ENCODE results near the gene SHROOM2.

SHROOM2 gene

DNA sequence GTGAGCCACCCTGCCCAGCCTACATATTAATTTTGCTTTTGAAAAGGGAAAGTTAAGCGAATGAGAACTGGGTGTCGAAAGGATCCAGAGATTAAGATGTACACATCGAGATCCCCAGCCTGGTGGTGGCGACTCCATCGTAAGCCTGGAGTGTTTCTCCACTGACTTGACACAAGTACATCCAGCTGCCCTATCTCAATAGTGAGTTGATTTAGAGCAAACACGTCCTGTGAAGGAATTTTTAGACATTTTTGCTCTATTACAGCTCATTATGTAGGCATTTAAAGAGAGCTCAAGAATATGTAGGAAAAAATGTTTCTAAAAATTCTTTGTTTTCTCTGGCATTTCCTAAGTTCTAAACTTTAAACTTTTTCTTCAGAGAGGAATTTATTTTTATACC lies 169.3 kb downstream of the SHROOM2 start:
- DNase-seq = no peak

DNA sequence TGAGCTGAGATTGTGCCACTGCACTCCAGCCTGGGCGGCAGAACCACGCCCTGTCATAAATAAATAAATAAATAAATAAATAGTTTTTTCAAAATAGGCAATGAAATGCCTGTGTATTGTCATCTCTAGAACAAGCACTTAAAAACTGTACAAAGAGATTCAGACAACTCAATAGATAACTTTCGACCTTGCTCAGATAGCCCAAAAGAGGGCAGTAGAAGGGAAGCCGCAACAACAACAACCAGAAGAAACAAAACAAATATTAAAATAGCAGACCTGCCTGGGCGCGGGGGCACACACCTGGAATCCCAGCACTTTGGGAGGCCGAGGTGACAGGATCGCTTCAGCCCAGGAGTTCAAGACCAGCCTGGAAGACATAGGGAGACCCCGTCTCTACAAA lies 171.5 kb downstream of the SHROOM2 start:
- DNase-seq = no peak

DNA sequence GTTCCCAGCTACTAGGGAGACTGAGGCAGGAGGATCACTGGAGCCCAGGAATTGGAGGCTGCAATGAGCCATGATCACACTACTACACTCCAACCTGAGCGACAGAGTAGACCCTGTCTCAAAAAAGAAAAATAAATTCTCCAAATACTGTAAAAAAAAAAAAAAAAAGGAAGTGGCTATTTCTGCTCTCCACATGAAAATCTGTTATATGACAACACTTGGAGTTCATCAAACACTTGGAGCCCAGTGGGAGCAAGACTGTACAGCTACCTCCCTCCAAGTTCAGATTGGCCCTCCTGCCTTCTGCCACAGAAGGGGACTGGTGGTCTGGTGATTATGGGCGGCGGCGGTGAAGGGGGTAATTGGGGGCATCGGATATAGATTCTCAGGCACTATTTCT lies 172.0 kb downstream of the SHROOM2 start:
- no peak for DNase-seq

DNA sequence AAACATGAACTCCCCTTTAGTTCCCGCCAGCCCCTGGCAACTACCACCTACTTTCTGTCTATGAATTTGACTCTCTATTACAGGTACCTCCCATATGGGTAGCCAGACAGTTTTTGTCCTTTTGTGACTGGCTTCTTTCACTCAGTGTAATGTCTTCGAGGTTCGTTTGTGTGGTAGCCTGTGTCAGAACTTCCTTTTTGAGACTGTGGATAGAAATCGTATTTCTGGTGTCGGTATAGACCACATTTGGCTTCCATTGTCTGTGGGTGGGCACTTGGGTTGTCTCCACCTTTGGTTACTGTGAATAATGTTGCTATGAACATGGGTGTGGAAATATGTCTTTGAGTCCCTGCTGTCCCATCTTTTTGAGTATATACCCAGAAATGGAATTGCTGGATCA lies 175.5 kb downstream of the SHROOM2 start:
- DNase-seq = no peak

DNA sequence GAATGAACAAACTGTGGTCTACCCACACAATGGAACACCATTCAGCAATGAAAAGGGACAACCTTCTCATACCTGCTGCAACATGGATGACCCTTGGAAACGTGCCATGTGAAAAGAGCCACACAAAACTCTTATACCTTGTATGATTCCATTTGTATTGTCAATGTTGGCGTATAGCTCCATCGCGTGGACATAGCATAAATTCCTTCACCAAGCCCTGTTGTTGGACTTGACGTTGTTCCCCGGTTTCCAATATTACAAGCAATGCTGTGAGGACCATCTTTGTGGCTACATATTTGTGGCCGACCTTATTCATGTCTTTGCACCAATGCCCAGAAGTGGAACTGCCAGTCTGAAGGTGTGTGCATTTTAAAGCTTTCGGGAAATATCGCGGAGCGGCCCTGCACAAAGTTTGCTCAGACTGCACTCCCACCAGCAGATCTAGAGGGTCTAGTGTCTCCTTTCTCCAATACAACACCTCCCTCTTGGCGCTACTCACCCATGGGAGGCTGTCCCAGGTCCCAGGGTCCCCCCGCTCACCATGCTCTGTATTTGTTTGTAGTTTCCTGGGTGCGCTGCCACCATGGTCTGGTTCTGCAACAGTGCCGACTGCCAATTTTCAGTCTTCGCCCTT lies 180.7 kb downstream of the SHROOM2 start, which contains the start of gene CLDN34:
Gene CLDN34 (plus strand): TSS at position 584 of the 634 bp plus-strand sequence. CDS start 0 bp downstream, at position 584.
- no peak for DNase-seq

DNA sequence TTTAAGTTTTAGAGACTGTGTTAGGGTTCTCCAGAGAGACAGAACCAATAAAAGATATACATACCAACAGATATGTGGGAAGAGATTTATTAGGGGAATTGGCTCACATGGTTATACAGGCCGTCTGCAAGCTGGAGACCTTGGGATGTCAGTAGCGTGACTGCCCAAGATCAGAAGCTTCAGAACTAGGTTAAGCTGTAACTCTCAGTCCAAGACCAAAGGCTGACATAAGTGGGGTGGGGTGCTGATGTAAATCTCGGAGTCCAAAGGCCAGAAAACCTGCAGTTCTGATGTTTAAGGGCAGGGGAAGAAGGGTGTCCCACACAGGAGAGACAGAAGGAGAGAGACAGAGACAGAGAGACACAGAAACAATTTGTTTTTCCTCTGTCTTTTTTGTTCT lies 191.4 kb downstream of the SHROOM2 start:
- no peak for DNase-seq

DNA sequence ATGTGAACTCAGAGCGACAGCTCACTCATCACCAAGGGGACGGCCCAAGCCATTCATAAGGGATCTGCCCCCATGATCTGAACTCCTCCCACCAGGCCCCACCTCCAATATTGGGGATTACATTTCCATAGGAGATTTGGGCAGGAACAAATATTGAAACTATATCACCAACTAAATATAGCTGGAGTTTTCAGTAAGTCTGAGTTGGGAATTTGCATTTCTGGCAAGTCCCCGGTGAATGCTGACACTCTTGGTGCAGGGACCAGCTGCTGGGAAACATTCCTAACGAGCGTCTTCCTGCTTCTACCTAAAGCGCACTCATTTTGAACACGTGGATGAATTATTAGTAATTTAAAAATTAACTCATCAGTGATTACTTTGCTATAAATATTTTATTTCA lies 194.2 kb downstream of the SHROOM2 start:
- DNase-seq = no peak

DNA sequence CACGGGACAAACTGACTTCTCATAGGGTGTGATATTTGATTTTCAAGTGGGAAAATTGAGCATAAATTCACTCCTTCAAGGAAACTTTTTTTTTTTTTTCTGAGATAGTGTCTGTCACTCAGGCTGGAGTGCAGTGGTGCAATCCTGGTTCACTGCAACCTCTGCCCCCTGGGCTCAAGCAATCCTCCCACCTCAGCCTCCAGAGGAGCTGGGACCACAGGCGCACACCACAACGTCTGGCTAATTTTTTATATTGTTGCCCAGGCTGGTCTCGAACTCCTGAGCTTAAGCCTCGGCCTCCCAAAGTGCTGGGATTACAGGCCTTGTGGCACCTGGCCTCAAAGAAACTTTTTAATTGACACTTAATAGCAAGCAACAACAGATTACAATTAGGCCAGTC lies 194.7 kb downstream of the SHROOM2 start:
- no peak for DNase-seq

DNA sequence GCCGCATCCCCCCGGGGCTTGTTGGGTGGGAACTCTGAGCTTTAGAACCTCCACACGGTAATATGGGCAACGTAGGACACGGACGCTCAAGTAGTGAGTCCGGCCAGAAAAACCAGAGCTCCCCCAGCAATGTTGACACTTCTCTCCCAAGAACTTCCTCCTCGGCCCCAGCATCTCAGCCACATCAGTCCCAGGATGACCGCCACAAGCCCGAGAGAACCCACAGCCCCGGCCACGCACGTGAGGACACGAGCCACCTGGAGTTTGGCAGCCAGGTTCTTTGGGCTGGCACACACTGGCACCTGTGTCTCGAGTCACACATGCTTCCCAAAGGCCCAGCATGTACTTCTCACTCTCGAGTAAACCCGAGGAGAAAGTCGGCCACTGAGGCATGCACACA lies 197.2 kb downstream of the SHROOM2 start:
- DNase-seq = no peak

DNA sequence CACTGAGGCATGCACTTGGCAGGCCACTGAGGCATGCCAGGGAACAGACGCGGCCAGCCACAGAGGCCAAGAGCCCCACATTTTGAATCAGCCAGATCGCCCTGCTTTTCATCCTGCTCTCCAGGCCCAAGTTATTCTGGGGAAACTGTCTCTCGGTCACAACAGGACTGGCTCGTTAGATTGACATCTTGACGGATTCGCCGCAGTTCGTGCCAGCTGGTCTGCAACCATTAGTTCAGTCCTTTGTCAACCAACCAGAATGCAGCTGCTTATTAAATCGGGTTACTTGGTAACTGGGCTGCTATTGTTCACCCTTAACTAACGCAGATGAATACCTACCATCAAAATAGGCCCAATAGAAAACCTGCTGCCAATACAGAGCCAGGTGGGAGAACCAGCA lies 197.6 kb downstream of the SHROOM2 start:
- no peak for DNase-seq

DNA sequence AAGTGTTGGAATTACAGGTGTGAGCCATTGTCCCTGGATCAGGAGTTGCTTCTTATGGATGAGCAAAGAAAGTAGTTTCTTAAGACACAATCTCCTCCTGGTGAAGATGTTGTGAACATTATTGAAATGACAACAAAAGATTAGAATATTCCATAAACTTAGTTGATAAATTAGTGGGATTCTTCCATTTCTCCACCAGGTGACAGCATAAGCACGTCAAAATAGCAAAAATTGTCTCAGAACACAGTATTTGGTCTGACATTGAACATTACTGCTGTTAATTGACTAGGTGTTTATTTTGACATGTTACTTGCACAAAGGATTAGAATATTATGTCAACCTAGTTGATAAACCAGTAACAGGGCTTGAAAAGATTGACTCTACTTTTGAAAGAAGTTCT lies 202.5 kb downstream of the SHROOM2 start:
- DNase-seq = no peak

DNA sequence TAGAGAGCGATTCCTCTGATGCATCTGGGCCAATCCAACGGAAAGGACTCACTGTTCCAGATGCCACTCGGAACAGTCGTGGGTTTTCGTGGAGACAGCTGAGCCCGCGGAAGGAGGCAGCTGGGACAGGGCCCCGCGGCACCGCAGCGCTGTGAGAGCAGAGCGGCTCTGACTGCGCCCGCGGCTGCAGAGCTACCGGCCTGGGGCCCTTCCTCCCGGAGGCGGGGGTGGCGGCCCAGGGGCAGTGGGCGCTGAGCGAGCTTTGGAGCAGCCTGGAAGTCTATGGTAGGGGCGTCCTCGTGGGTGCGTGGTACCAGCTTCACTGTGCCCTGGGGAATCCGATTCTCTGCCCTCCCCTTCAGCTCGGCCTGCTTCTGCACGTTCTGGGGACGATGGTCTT lies 205.8 kb downstream of the SHROOM2 start:
- DNase-seq = no peak

DNA sequence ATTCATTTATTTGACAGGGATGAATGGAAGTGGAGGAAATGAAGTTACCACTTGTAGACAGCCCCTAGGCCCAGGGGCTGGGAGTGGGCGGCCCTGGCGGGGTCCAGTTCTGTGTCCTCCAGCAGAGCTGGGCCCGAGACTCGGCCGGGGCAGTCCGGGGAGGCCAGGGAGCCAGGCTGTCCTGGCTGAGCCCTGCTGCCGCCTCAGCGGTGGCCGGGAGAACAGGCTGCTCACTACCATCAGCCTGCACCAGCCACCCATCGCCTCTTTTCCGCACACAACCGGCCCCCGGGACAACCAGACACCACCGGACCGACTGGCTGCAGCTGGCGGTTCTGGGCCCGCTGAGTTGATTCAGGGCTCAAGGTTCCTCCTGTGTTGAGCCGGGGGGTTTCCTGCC lies 206.5 kb downstream of the SHROOM2 start:
- DNase-seq = no peak

DNA sequence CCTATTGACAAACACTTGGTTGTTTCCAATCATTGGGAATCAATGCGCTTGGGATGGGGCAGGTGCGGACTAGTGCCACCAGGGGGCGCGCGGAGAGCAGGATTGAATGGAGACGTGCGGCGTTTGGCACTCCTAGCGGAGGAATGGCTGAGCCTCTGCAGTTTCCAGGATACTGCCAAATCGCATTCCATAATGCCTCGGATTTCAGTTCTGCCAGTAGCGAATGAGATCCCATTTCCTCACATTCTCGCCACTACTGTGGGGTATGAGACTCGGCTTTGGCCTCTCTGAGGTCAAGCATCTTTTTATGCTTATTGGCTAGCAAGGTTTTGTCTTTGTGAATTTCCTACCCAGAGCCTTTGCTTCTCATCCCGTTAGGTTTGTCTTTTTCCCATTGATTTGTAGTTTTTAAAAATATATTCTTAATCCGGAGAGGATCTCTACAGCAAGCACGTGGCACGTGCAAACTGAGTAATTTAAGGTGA lies 209.7 kb downstream of the SHROOM2 start:
- no peak for DNase-seq

DNA sequence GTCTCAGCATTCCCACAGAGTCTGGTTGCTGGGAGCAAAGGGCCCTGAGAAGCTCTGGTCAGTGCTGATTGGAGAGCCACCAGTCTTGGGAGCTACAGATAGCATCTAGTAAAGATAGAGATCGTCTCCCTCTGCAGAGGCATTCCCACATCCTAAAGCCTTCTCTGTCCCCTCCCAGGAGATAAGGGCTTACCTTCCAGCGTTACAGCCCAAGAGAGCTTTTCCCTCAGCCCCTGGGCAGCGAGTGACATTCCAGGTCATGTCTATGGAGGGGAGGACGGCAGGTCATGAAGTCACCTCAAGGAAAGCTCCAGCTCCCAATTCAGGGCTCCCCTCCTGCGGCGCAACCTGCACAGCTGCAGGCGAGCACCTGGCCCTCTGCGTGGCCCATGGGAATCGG lies 210.8 kb downstream of the SHROOM2 start:
- DNase-seq = no peak

DNA sequence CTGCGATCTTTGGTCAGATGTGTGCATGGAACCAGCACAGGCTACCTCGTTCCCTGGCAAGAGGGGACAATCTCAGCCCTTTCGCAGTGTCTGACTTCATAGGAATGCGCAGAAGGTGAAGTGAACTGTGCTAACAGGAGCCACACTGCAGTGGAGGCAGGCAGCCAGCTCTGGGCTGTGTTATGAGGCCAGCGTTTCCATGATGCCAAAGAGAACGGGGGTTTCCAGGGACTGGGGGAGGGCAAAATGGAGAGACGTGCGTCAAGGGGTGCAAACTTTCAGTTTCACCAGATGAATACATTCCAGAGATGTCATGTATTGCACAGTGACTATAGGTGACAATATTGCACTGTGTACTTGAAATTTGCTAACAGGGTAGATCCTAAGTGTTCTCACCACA lies 211.3 kb downstream of the SHROOM2 start:
- DNase-seq = no peak

Measured in SIG-M5 (cell line).